NCI-H146 treated with DMSO at 0.1 percent for 48 hours (cell line): ENCODE data around the gene DENND5B.
"Not testable (repeated sequence)": the region's sequence is repeated elsewhere in the genome, so short reads cannot be mapped to it uniquely, and the experiment has no call there.

ENCODE experiments used
- DNase-seq: peaks from one replicate; lab custom pipeline; 2025; ENCODE audit not compliant: unreplicated experiment; lab: John Stamatoyannopoulos, UW

Gene DENND5B

DNA sequence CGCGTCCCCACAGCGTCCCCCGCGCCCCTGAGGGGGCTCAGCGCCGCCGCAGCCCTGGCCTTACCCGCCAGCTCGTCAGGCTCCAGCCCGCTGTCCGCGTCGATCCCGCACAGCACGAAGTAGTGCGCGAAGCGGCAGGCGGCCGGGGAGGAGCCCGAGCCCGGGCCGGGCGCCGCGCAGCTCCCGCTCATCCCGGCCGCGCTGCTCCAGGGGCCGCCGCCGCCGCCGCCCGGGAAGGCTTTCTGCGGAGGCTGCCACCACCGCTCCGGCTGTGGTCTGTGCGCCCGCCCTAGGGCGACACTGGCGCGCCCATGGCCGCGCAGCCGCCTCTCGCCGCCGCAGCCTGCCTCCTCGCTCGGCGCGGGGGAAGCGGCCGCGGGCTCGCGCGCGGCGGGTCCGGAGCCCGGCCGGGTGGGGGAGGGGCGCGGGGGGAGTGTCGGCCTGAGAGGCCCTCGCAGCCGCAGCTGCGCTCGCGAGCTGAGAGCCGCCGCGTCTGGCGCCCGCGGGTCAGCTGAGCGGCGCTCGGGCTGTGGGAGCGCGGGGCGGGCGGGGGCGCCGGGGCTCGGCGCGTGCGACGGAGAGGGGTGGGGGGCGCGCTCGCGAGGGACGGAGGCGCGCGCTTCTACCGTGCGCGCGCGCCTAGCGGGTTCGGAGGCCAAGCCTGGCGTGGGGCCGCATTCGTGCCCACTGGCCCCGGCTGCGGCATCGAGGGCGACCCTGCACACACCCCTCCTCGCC is at the start of gene DENND5B:
Gene DENND5B (minus strand): TSS at position 495 of the 738 bp plus-strand sequence. CDS start 304 bp downstream, at position 191.
- peak; percentile 37 for DNase-seq

DNA sequence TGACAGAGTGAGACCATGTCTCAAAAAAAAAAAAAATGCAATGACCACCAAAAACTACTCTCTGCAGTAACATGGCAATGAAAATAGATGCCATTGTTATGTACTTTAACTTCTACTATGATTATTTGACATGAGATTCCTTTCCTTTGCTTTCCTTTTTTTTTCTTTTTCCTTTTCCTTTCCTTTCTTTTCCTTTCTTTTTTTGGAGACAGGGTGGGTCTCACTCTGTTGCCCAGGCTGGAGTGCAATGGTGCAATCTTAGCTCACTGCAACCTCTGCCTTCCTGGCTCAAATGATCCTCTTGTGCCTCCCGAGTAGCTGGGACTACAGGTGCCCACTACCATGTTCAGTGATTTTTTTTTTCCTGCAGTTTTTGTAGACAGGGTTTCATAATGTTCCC is 43.7 kb upstream of the DENND5B start:
- no peak for DNase-seq

DNA sequence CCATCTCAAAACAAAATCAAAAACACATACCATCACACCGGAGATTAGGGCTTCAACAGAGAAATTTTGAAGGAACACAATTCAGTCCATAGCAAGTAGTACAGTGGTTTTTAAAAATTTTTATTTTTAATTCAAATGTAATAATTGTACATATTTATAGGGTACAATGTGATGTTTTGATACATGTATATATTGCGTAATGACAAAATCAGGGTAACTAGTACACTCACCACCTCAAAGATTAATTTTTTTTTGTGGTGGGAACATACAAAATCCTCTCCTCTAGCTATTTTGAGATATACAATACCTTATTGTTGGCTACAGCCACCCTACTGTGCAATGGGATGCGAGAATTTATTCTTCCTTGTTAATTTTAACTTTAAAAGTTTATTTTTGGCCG is 42.5 kb upstream of the DENND5B start:
- no peak for DNase-seq

DNA sequence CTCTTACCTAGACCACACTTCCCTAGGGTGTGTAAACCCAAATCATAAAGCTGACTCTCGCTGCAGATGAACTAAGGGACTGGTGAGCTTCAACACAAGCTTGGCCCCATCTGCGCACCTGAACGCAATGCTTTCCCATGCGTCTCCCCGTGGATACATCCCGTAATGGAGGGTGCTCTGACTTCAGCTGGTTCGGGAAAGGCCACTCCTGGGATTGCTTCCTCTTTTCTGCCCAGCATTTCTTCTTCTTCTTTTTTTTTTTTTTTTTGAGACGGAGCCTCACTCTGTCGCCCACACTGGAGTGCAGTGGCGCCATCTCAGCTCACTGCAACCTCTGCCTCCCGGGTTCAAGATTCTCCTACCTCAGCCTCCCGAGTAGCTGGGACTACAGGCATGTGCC is 40.9 kb upstream of the DENND5B start:
- DNase-seq: no peak

DNA sequence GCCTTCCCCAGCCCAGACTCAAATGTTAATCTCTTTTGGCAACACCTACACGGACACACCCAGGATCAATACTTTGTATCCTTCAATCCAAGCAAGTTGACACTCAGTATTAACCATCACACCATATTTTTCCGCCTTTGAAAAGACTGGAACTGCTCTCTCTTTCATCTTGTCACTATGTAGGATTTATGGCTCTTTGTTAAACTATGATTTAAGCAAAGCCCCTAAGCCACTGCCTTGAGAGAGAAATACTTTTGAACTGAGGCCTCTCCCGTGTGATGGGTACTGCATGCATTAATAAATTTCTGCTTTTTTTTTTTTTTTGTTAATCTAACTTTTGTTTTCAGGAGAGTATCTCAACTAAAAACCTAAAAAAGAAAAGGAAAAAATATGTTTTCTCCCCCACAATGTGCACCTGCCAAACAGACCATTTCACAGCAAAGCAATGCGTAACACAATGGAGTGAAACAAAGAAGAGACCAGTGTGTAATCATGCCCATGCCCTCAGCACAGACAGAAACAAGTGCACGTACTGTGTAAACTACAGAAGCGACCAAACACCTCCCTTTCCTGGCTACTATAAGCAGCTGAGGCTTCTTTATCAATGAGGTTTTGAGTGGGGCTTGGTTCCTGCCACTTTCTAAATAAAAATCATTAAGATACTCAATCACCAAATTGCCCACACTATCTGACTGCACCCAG is 40.2 kb upstream of the DENND5B start:
- DNase-seq: no peak

- DNase-seq: no peak
Measured at GRCh38 chr12:31629756-31630732, 39.1 kb upstream of the DENND5B start.

- no peak for DNase-seq
Measured at GRCh38 chr12:31627456-31628054, 36.6 kb upstream of the DENND5B start.

- no peak for DNase-seq
Measured at GRCh38 chr12:31626270-31626995, 35.5 kb upstream of the DENND5B start.

DNA sequence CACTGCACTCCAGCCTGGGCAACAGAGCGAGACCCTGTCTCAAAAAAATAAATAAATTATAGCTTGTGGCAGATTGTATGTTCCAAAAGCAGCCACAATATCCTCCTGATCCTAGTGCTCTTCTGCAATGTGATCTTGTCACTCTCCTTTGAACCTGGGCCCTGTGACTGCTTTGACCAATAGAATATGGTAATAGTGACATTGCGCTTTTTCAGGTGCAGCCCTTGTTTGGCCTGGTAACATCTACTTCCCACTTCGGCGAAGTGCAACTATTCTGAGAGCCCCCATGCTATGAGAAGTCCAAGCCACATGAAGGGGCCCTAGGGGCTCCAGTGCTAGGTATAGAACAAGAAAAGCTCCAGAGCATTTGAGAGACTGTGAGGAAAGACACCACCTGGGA is 31.1 kb upstream of the DENND5B start:
- no peak for DNase-seq

DNA sequence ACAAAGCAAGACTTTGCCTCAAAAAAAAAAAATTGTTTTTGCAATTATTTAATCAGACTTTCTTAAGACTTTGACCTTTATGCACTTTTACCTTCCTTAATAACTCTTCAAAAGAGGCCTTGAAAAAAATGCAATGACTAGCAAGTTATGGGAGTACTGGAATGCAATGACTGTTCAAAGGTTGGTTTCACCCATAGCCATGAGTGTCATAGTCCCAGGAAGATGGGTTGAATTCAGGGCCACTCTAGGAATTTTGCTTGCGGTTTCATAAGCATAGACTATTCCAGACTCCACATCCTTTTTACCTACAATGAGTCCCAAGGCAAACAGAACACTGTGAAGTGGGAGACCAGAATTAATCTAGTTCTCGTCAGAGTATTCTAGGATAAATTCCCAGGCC is 29.4 kb upstream of the DENND5B start:
- DNase-seq: no peak

DNA sequence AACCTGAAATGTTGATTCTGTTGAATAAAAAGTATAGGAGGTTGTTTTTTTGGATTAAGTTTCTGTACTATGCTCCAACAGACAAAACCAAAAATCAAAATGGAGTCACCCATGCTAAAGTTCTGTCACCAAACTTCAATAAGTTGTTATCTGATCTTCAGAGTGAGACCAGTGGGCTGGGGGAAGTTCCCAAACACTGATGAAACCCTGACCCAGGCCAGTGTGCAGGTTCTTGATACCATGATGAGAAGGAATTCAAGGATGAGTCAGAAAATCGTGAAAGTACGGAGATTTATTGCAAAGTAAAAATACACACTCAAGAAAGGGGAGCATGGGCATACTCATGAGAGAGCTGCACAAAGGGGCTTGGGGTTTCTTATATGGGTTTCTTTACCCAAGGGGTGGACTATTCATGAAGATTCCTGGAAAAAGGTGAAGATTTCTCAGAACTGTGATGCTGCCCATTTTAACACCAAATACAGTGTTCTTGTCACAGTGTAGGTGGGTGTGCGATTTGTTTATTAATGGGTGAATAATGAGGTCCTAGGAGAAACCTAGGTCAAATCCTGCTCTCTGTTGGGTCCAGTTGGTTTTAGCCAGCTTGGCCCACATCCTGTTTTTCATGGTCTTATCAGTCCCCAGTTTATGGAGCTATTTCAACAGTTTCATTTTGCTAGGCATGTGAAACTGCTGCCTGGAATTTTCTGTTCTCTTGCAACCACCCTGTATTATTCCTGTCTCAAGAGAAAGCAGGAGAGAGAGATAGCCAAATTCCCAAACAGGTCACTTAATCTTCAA is 27.5 kb upstream of the DENND5B start:
- no peak for DNase-seq

GRCh38 chr12:31612819-31613218 is 21.9 kb upstream of the DENND5B start:
- DNase-seq: no peak

DNA sequence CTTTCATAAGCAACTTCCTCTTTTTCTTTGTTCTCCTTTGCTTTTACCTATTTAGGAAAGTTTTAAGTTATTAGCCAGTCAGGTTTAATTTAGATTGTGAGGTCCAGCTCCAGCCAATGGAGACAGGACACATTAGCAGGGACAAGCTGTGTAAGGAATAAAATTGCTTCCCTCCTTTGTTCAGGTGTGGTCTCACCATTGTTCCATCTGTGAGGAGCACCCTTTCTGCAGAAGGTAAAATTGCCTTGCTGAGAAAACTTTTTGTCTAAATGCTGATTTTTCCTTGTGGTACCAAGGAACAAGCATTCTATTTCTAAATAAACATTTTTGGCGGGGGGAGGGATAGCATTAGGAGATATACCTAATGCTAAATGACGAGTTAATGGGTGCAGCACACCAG is 17.4 kb upstream of the DENND5B start:
- DNase-seq: not testable (repeated sequence)

GRCh38 chr12:31605531-31605930 is 14.6 kb upstream of the DENND5B start:
- no peak for DNase-seq

DNA sequence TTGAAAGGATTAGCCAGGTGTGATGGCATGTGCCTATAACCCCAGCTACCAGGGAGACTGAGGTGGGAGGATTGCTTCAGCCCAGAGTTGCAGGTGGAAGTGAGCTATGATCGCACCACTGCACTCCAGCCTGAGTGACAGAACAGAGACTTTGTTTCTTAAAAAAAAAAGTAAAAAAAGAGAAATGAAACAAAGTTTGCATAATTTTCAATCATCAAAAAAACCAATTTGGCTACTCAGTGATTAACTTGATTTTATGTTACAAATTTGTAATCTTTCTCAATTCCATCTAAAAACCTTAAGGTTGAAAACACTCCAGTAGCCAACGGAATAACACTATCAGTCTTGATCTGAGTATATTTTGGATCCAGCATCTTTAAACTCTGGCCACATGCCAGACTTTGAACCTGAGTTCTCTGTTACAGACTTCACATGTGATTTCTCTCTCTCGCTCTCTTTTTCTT is 12.6 kb upstream of the DENND5B start:
- no peak for DNase-seq

DNA sequence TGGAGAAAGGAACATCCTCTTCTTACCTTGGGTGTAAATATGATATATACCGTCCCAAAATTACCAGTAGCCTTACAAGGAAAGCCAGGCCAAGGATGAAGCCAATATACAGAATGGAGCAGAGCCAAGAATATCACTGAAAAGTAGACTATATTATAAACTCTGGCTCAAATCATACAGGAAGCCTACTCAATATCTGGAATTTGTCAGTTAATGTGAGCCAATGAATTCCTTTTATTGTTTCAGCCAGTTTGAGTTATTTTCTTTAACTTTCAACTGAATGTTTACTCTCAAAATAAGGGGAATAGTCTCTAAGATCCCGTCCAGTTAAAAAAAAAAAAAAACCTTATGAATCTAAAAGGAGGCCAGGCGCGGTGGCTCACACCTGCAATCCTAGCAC is 9.8 kb upstream of the DENND5B start:
- DNase-seq: no peak

GRCh38 chr12:31600252-31600651 is 9.3 kb upstream of the DENND5B start:
- DNase-seq: no peak

GRCh38 chr12:31599053-31599452 is 8.1 kb upstream of the DENND5B start:
- no peak for DNase-seq

GRCh38 chr12:31597066-31597465 is 6.1 kb upstream of the DENND5B start:
- DNase-seq: no peak
